Inflammatory macrophage treated with lipopolysaccharide for 1 hour (primary cell): ENCODE measurements around the gene TMEM87B.

Experiments used
- DNase-seq, 2 donors: peaks; one replicate each; pipeline ENCODE4 v3.0.0-alpha.2; 2020 to 2022

Gene TMEM87B

GRCh38 chr2:112153179-112153490 lies 98.1 kb downstream of the TMEM87B start:
- DNase-seq: no peak

- DNase-seq: no peak
These were observed 98.4 kb downstream of the TMEM87B start for GRCh38 chr2:112153501-112153900.

- no peak for DNase-seq
These were observed 99.4 kb downstream of the TMEM87B start for GRCh38 chr2:112154246-112155117.

GRCh38 chr2:112155331-112156151 lies 100.5 kb downstream of the TMEM87B start:
- peak in 1 of 2 donors; percentile 16 for DNase-seq

GRCh38 chr2:112156152-112156986 lies 101.3 kb downstream of the TMEM87B start:
- DNase-seq: peak in 1 of 2 donors; percentile 17

GRCh38 chr2:112157472-112157871 lies 102.4 kb downstream of the TMEM87B start:
- DNase-seq: peak in 1 of 2 donors; percentile 27

DNA sequence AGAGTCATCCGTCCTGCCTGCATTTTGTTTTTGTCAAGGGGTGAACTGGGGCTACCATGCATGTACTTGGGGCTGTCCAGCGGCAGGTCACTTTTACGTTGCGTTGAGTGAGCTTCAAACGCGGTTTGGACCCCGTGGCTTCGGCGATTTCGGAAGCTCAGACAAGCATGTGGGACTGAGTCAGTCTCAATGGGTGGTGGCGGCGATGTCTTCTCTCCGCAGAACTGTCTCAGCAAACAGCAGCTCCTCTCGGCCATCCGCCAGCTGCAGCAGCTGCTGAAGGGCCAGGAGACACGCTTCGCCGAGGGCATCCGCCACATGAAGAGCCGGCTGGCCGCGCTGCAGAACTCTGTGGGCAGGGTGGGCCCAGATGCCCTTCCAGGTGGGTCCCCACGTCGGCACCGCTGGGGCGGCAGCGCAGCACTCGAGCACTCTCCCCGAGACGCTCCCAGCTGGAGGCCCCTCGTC lies 104.4 kb downstream of the TMEM87B start:
- DNase-seq: no peak

DNA sequence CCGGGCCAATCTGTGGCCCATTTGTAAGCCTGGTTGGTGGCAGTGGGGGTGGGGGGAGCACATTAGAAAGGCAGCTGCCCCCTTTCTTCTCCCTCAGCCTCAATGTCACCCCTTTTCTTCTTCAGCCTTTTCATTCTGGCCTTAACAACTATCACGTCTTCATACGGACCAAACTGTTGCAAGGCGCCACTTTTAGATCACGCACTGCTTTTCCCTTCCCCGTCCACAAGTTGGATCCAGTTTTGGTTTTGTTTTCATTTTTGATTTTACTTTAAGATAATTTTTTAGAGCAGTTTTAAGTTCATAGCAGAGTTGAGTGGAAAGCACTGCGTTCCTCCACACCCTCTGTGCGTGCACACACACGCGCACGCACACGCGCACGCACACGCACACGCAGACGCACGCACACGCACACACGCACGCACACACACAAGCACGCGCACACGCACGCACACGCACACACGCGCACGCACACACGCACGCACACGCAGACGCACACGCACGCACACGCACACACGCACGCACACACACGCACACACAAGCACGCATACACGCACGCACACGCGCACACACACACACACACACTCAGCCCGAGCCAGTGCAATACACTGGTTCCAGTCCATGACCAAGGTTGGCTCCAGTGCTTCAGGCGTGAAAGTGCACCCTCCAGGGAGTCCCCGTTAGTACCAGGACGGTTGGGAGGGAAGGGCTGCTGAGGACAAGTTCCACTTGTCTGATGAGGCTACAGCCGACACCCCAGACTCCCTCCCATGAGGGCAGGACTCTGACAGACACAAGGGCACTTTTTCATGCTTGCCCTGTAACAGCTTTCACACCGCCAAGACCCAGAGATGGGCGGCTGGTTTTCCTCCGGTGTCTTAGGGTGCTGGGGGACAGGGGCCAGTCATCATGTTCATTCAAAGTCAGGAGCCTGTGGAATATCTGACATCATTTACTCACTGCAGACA lies 105.5 kb downstream of the TMEM87B start:
- no peak for DNase-seq

GRCh38 chr2:112161431-112162145 lies 106.5 kb downstream of the TMEM87B start:
- DNase-seq: no peak

DNA sequence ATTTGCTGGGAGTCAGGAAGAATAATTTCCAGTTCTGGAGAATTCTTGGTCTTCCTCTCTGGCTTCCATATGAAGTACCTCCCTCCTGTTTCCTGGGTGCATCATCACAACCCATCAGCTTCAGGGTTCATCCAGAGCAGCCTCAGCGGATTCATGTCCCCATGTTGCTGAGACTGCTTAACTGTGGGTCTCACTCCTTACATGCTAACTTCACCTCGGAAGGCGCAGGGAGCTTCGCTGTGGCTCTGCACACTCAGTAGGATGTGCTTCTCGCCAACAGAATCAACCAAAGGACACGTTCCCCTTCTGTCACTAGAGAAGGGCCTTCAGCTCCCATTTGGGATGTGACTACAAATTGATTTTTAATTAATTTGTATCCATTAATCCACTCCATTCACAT lies 107.3 kb downstream of the TMEM87B start:
- no peak for DNase-seq

GRCh38 chr2:112162956-112163355 lies 107.9 kb downstream of the TMEM87B start:
- DNase-seq: no peak

DNA sequence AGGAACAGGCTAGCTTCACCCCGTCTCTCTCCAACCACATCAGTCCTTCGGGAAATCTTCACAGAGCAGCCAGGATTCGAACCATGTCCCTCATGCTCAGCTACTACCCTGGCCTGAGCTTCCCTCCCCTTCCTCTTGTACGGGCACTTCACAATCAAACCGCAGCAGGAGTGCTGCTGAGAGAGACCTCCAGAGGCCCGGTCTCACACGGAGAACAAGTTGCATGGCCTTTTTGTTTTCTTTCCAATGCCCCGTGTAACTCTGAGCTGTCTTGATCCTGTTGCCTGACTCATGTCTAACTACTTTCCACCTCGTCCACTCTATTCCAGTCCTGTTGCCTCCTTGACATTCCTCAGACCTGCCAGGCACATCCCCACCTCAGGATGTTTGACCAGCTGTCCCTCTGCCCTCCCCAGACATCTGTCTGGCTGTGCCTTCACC lies 108.5 kb downstream of the TMEM87B start:
- no peak for DNase-seq

DNA sequence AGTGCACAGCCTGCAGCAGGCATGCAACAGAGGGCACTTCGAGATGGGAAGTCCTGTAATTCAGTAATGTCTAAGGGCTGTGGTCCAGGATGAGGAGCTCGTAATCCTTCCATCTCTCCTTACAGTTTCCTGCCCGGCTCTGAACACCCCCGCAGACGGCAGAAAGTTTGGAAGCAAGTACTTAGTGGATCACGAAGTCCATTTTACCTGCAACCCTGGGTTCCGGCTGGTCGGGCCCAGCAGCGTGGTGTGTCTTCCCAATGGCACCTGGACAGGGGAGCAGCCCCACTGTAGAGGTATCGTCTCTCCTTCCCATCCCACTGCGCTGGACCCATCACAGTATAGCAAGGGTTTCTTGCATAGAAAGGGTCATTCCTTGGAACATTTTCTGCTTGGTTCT lies 109.8 kb downstream of the TMEM87B start:
- DNase-seq: no peak

GRCh38 chr2:112165296-112165695 lies 110.2 kb downstream of the TMEM87B start:
- no peak for DNase-seq

DNA sequence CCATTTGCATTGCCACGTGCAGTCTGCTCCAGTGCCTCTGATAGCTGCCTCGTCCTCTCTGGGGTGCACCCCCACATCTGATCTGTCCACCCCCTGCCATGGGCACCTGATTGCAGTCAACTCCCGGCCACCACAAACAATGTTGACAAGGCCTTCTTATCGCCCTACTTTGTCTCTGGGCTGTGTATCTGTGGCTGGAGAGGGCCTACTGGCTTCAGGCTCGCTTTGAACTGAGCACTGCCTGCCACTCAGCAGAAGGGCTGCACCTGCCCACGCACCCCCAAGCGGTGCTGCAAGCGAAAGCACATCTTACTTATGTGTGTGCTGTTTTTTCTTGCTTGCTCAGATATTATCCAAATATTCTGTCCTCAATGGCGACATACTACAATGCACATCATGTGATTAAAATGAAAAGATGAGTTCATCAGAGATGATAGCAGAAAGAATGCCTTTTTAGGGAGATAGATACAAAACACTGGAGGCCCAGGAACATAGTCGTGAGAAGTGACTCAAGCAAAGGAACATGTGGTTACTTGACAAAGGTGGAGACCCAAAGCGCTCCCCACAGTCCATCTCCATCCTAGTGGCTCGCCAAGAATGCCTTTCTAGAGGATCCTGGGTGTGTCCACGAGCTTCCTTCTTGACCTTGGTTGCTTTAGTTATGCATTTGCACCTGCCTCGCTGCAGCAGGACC lies 111.9 kb downstream of the TMEM87B start:
- no peak for DNase-seq

DNA sequence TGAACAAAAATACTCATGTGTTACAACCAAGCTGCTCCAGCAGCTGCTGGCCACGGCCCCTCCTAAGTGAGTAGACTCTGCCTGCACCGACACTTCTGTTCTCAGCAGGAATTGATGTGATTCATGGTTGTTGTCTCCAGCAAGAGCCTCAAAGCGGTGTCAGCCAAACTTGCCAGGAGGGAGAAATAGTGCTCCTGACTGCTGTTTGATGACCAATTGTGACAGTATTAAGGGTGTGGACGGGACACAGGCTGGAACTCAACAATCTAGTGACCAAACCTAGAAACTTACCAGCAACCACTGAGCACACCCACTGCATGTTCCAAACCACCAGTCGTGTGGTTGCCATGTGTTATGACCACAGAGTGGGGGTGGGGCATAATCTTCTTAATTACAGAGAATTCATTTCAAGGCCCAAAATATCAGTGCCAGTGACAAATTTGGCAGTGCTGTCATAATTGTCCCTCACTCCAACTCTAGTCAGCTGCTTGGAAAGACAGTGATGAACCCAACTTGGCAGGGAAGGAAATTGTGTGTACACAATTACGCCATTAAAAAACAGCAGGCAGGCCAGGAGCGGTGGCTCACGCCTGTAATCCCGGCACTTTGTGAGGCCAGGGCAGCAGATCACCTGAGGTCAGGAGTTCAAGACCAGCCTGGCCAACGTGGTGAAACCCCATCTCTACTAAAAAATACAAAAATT lies 113.5 kb downstream of the TMEM87B start:
- DNase-seq: no peak
